Measurements from ENCODE around the gene BMP4.

Gene BMP4

DNA sequence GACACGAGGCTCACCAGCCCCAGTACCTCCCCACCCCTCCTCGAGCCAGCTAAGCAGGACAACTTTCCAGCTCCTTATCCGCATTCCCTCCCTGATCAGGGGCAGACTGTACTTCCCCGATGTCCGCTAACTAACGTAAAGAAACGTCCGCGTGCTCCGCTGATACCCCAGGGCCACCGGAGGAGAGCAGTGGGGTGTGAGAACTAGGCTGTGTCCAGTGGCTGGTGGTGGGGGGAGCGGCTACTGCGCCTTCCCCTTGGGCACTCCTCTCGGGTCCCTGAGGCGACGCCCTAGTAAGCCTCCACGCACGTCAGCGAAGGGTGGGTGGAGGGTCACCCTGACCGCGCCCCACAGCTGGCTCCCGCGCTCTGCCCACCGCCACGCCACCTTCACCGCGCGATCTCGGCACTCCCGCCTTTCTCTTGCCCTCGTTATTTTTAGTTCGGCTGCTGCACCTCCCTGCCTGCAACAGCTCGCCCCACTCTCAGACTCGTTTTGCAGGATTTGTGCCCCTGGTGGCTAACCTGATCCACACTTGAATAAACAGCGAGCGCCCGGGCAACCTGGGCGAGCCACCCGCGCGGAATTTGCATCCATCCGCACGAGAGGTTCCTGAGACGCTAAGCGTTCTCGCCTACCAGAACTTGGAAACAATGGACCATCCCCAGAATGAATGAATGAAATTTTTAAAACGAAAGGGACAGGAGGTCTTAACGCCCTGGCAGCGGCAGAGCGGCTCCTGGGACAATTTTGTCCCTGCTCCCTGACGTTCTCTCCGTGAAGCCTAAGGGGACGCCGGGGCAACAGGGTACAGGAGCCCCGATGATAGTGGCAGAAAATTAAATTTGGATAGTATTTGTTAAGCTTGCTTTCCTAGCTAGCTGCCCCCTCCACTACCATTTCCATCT is 6.9 kb upstream of the BMP4 start:
- DNase-seq = no peak

DNA sequence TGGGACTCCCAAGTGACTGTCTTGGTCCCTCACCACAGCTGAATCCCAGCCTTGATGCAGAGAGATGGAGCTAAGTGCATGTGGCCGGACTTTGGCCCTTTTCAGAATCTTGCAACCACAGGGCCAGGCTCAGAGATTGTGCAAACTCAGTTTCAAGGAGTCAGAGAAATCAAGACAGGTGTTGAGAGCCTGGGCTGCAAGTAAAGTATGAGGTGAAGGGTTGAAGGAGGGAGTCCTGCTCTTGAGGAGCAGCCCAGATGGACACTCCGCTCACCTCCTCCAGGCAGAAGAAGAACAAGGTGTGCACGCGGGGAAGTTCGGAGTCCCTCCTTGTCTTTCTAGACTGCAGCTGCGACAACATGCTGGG is 6.3 kb upstream of the BMP4 start:
- DNase-seq = no peak

DNA sequence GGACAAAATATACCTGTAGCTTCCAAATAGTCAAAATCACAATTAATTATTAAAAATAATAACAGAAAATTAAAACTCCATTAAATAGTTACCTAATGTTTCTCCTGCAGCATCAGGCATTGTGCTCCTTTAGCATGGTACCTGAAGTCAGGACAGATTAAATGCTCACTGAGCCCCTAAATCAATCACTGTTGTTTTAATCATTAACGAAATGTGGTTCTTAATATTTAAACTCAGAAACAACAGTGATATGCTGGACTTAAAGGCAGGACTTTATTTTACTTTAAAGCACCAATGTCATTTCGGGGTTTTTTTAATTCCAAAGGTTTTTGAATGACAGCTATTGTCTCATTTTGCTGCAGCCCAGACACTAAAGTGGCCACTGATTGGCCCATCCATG is 2.0 kb upstream of the BMP4 start:
- no peak for DNase-seq

DNA sequence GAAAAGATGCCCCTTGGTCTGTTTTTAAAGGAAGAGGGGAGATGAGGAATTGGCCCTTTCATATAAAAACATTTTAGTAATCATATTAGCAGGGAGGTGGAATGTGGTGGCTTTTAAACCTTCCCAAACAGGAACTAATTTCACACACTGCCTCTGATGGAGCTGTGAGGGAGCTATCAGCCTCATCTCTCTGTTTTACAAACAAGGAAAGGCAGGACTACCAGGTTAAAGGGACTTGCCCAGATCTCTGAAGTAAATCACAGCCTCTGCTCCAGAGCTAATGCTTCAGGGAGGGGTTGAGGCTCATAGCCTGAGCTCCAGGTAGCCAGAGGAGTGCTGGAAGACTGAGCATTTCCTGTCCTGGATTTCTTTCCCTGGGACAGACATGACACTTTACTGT is 1.1 kb upstream of the BMP4 start:
- no peak for DNase-seq

DNA sequence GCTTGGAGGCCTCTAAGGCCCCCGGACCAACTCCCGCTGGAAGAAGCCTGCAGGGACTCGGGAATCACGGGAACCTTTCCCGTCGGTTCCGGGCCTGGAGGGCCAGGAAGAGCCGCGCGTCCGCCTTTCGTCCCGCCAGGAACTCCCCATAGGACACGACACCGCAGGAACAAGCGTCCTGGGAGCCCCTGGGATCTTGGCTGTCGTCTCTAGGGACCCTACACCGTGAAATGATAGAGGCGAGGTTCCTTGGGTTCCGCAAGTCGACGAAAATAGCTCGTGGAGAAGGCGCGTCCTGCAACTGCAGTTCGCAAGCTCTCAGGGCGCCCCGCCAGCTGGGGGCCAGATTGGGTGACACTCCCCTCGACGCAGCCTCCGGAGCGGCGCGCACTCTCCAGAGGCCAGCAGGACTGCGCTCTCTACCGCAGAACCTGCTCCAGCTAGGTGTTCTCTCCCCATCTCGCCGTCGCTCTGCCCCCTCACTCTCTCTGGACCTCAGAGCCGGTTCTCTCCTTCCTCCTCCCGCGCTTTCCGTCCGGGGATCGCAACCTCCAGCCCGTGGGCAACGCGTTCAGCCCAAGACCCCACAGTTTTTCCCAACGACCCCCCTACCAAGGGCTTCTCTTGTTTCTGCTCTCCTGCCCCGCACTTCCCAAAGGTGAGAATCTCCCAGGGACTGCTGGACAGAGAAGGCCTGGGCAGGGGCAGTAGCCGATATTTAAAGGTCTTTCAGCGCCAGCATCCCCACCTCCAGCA is 776 bp downstream of the BMP4 start:
- no peak for DNase-seq

DNA sequence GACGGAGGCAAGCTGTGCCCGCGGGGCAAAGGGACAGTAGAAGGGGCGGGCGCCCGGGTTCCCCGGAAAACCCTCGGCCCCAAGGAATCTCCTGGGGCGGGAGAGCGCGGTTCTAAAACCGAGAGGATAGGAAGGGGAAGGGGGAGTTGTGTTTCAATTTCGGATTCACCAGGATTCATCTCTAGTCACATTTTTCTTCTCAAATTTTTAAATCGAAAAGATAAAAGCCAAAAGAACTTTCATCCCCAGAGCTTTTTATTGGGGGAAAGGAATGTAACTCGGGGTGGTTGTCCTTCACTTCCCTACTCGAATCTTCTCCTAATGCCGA is 1.4 kb downstream of the BMP4 start:
- no peak for DNase-seq

DNA sequence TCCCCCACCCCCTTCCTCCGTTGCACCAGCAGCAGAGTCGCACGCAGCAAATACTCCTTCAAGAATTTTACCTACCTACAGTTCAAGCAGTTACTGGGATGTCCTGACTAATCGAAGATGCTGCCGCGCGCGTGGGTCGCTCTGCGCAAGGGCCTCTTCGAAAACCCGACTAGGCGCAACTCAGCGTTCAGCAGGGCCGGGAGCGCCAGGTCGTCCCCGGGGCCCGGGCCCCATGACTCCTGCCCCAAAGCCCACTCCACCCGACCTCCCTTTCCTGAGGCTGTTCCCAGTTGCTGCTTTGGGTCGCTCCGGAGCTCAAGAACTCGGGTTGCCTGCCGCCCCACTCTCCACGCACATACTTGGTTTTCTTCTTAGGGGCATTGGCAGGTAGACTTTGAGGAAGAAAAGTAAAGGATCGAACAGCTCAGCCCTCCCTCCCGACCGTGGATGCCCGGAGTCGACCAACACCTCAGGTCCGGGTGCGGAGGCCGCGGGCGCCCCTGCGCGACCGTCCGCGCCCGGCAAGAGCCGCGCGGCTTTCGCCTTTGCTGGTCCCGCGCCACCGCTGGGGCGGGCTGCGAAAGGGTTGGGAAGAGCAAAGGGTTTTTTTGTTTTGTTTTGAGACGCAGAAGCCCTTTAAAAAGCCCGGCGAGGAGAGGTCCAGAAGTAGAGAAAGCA is 1.9 kb downstream of the BMP4 start:
- no peak for DNase-seq

DNA sequence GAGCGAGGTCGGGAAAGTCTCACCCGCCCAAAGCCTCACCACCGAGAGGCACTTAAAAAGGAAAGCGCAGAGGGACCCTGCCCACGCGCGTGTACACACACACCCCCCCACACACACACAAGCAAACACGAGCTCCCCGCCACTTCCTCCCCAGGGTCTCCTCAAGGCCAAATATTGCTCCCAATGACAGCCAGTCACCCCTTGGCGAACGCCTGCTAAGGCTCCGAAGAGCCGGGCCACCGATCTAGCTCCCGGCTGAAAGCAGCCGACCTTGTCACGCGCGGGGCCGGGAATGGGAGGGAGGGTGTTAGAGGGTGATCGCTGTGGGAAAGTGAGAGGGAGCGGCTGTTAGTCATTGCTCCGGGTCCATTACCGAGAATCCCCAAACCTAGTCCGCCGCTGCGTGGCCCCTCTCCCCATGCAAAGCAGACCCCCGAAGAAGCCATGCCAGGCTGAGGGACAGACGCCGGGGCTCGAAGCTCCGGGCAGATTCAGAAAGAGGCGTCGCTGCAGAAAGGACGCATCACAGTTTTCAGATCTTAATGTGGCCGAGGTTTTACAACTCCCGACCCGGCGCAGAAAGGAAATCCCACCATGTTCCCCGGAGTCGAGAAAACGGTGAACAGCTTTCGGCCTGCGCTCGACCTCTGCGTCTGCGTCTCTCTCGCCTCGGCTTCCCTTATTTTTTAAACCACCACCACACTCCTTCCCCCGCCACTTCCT is 2.6 kb downstream of the BMP4 start:
- DNase-seq = no peak

DNA sequence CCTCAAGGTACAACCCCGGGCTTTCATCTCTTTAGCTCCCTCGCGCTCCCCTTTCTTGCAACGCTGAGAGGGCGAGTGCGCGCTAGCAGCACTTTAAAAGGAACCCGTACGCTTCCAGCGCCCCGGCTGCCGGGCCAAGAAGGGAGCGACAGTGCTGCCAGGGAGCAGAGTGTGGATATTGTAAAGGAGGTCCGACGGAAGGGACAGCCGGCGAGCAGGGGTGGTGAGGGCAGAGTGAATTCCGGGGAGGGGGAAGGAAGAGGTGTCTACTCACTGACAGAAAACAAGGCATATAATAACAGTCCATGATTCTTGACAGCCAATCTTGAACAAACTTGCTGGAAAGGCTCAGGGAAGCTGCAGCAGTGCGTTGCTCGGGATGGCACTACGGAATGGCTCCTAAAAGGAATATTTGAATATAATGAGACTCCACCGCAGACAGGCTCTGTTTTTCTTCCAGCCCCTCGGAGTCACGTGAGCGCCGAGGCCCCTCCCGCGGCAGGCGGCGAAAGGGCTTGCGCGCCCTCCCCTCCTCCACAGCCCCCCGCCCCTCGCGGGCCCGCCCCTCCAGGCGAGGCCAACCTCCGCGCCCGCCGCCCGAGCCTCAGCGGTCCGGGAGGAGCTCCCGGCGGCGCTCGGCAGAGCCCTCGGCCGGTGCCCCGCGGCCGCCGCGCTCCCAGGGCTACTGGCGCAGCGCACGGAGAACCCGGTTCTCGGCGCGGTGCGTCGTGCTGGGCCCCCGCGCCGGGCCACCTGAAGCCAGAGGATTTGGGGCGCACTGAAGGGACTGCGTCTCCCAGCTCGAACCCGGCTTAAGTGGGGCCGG is 3.4 kb downstream of the BMP4 start:
- DNase-seq = no peak

DNA sequence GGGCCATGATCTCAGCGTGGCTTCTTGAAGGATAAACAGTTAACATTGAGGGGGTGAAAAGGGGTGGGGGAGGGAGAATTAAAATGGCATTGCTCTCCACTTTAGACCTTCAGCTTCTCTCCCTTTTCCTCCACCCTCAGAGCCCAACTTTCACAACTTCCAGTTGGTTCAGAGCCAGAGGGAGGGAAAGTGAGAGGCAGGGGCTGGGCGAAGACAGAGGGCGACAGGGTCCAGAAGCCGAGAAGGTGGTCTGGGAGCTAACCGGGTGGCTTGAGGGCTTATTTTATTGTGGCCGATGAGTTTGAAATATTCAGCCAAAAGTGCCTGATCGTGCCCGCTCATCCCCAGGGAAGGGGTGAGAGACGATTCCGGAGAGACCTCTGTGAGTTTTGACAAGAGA is 4.1 kb downstream of the BMP4 start:
- no peak for DNase-seq

DNA sequence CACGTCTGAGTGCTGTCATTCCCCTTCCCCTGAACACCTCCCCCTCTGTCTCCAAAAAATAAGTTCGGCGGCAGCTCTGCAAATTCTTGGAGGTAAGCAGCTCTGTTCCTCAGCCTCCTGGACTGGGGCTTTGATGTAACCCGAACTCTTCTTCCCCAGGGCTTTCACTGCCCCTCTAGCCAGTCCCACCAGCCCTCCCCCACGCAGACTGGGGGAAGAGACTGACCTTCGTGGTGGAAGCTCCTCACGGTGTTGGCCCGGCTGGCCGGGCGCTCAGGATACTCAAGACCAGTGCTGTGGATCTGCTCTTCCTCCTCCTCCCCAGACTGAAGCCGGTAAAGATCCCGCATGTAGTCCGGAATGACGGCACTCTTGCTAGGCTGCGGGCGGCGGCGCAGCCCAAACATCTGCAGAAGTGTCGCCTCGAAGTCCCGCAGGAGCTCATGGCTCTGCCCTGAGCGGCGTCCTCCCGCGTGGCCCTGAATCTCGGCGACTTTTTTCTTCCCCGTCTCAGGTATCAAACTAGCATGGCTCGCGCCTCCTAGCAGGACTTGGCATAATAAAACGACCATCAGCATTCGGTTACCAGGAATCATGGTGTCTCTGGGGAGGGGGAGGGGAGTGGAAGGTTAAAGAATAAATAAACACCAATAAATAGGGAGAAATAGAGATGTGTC is 4.9 kb downstream of the BMP4 start:
- no peak for DNase-seq

DNA sequence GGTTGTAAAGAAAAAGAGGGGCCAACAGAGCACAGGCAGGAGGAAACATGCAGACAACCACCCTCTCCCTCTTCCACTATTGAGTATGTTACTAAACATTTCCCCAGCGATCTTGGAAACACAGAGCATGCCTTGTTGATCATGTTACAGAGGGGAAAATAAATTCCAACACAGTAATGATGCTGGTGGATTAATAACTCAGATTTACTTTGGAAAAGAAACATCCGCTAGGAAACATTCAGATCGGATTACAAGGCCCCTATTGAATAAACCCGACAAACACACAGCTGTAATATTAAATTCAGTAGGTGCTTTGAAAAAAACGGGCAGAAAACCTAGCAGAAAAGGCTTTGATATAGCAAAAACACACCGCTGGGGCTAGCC is 5.4 kb downstream of the BMP4 start:
- no peak for DNase-seq

DNA sequence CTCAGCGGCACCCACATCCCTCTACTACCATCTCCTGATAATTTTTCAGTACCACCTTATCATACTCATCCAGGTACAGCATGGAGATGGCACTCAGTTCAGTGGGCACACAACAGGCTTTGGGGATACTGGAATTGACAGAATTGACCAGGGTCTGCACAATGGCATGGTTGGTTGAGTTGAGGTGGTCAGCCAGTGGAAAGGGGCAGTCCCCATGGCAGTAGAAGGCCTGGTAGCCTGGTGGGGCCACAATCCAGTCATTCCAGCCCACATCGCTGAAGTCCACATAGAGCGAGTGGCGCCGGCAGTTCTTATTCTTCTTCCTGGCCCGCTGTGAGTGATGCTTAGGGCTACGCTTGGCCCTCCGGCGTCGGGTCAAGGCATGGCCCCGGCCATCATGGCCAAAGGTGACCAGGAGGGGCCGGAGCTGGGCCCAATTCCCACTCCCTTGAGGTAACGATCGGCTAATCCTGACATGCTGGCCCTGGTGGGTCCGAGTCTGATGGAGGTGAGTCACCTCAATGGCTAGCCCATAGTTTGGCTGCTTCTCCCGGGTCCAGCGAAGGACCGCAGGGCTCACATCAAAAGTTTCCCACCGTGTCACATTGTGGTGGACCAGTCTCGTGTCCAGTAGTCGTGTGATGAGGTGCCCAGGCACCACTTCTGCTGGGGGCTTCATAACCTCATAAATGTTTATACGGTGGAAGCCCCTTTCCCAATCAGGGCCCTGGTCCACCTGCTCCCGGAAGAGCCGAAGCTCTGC is 6.4 kb downstream of the BMP4 start:
- DNase-seq = no peak

DNA sequence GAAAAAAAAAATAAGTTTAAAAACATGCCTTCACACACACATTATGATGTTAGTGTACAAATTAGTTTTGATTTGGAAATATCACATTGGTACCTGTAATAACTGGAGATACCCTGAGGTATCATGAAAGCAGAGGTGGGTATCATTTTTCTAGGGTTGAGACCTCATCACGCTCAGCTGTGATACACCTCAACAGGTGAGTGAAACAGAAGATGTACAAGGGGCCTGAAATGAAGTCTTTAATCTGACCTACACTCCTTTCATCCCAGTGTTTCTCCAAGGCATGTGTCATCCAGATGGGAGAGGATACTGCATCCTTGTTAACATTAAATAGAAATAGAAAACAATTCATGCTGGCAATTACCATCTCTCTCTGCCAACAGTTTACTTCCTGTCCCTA is 7.4 kb downstream of the BMP4 start:
- no peak for DNase-seq

DNA sequence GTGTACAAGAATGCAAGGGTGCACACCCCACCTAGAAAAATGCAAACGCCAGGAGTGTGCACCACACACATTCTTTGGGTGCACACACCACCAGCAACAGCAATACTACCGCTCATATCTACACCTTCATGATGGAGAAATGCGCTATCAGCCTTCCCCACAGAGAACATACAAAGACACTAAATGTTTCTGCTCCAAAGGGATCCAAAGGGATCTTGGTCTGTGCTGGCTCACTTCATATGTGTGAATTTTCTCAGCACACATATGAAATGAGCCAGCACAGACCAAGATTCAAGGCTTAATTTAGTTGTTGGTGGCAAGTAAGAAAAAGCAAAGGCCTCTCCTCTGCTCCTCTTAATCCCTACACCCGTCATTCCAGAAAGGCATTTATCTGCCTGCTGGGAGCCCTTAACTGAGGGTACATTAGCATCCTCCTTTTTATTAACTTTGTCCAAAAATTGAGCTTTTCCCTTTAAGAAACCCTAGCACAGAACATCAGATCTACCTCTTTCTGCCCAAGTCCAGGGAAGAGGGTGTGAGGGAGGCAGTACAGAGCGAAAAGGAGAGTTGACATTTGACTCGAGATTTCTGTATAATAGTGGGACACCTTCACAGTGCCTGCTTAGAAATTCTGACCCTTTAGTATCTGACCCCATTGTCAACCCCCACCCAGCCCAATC is 8.3 kb downstream of the BMP4 start:
- DNase-seq = no peak

DNA sequence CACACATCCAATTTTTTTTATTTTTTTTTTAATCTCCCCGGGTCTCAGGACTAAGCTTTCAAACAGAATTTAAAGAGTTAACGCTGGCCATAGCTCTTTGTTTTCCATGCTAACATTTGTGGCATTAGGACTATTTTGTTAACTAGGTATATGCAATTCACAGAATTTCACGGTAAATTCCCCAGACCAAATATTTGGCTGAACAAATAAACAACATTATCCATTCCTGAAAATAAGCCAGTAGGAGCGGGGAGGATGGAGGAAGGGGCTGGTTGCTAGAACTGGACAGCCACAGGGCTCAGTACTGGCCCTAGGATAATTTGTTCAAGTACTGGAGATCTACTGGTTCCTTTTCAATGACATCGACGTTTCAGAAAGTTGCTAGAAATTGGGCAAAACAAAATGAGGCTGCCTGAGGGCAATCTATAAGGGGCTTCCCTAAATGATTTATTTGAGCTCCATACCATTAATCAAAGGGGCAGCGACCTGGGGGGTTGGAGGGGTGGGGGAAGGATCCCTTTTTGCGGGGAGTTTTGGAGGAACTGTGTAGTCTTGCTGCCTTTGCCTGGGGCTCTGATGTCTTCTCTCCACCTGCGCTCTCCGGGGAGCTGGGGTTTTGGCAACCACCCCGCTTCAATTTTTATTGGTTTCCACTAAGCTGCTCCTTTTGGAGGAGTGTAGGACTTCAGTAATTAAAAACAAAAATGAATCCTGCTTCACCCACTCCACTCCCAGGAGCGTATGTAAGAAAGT is 9.0 kb downstream of the BMP4 start:
- DNase-seq = no peak

DNA sequence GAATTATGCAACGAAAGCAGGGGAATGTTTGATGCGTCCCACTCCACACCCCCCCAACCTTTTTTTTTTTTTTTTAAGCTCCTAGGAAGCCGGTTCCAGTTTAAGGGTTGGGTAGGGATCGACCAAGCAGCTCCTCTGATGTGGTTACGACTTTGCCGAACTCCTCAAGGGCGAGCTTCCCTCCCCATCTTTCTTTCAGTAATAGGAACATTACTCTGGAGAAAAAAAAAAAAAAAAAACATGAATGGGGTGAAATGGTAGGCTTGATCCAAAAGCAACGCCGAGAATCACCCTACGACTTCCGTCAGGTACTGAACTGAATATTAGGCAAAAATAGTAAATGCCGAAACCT is 9.6 kb downstream of the BMP4 start:
- no peak for DNase-seq

DNA sequence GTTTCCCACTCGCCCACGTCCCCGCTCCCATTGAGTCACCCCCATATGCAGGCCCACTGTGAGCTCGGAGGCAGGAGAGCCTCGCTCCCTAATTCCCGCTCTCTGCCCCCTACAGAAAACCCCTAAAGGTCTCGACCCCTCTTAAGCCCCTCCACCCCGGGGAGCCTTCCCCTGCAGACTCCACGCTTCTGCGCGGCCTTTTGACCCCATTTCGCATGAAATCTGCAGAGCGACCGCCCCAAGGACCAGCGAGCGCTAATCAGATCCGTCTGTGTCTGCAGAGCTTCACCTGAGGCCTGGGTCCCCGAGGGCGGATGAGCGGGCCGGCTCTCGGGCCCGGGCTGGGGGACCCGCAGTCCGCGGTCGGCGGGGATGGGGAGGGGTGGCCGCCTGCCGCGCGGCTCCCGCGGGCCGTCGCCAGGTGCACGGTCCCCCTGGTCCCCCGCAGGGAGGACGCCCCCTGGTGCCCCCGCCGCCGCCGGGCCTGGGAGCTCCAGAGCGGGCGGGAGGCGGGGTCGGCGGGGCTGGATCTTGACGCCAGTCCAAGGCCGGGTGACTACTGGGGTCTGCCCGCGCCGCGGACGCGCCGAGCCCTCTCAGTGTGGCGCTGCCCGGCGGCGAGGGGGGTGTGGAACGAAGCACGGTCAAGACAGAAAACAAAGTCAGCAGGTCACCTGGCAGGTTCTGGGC is 10.1 kb downstream of the BMP4 start:
- DNase-seq = no peak

DNA sequence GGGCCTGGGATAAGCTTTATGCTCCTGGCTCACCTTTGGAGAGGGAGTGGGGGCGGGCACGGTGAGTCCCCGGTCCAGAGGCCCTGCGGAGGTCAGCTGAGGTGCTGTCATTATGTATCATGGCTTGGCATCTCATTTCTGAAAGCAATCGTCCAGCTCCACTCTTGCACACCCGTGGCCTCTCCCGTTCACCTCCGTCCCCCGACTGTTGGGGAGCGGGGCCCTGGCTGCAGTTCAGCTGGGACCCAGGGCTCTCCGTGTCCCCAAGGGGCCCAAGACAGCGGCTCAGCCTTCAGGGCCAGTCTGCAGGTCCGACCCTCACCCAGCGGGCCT is 10.6 kb downstream of the BMP4 start:
- no peak for DNase-seq

DNA sequence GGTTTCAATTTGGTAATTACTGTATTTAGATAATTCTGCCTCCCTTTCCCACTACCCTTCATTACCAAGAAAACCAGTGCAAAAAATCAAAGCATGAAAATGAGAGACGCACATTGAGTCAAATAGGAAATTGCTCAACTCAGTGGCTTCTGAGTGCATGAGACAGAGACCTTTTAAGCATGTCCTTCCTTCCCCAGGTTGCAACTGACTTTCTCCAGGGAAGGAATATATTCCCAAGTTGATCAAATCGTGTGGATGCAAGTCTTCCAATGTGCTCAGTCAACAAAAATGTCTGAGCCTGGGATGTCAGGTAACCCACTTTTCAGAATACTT is 12.9 kb downstream of the BMP4 start:
- DNase-seq = no peak

All from activated effector memory CD4-positive, alpha-beta T cell treated with Interleukin-2 at 50 U/mL for 16 hours (primary cell).